IMR-90 (cell line): ENCODE data around the gene TUBB4A.

Experiments used
- CHD1 ChIP-seq: IDR thresholded peaks from 2 replicates; pipeline ENCODE4 v1.6.1; 2012; ENCODE audit warnings: low read depth, low read length, improper control_type of control experiment
- MAFK ChIP-seq: IDR thresholded peaks from 2 replicates; pipeline ENCODE4 v1.6.1; 2012; ENCODE audit warnings: low read depth, low read length, improper control_type of control experiment
- MAZ ChIP-seq: IDR thresholded peaks from 2 replicates; pipeline ENCODE4 v1.6.1; 2012; ENCODE audit warnings: low read depth, mild to moderate bottlenecking, low read length, improper control_type of control experiment, moderate library complexity, borderline replicate concordance
- MXI1 ChIP-seq: IDR thresholded peaks from 2 replicates; pipeline ENCODE4 v1.6.1; 2012; ENCODE audit warnings: low read depth, mild to moderate bottlenecking, low read length, moderate library complexity, borderline replicate concordance
- POLR2A ChIP-seq: IDR thresholded peaks from 2 replicates; pipeline ENCODE4 v1.6.1; 2012; ENCODE audit warnings: mild to moderate bottlenecking, low read depth, low read length
- RAD21 ChIP-seq: IDR thresholded peaks from 2 replicates; pipeline ENCODE4 v1.6.1; 2012; ENCODE audit warnings: low read length, improper control_type of control experiment
- RCOR1 ChIP-seq: IDR thresholded peaks from 2 replicates; pipeline ENCODE4 v1.6.1; 2012; ENCODE audit warnings: mild to moderate bottlenecking, low read length, improper control_type of control experiment; ENCODE audit not compliant: insufficient replicate concordance
- RFX5 ChIP-seq: IDR thresholded peaks from 2 replicates; pipeline ENCODE4 v1.8.0; 2012; ENCODE audit warnings: low read depth, mild to moderate bottlenecking, low read length, moderate library complexity
- TF ChIP-seq, protein P1 (sequence below): conservative IDR thresholded peaks from 2 replicates; pipeline ENCODE4 v1.5.1; 2012; ENCODE audit warnings: mild to moderate bottlenecking, low read depth, low read length, improper control_type of control experiment

DNA sequence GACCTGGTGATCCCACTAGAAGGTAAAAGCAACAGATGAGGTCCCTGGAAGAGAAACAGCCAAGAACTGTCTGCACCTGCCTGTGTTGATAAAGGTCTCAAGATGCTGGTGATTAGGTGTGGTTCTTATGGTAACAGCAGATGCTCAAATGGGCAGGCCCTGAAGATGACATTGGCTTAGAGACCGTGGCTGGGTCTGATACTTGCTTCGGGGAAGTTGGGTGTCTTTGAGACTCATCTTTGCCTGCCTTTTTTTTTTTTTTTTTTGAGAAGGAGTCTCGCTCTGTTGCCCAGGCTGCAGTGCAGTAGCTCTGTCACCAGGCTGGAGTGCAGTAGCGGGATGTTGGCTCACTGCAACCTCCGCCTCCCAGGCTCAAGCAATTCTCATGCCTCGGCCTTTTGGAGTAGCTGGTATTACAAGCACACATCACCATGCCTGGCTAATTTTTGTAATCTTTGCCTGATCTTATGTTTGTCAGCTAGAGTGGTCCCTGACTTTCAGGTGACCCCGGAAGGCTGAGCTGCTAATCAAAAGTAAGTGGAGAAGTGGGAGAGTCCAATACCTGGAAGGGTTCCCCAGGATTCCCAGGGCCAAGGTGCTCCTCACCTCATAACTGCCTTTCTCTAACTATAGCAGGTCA lies 50.4 kb downstream of the TUBB4A start:
- TF ChIP-seq MAZ (no peak), RCOR1 (no peak), POLR2A (no peak), CHD1 (no peak), RAD21 (no peak), RFX5 (no peak), MXI1 (no peak), MAFK (no peak)
- TF ChIP-seq, protein P1, sequence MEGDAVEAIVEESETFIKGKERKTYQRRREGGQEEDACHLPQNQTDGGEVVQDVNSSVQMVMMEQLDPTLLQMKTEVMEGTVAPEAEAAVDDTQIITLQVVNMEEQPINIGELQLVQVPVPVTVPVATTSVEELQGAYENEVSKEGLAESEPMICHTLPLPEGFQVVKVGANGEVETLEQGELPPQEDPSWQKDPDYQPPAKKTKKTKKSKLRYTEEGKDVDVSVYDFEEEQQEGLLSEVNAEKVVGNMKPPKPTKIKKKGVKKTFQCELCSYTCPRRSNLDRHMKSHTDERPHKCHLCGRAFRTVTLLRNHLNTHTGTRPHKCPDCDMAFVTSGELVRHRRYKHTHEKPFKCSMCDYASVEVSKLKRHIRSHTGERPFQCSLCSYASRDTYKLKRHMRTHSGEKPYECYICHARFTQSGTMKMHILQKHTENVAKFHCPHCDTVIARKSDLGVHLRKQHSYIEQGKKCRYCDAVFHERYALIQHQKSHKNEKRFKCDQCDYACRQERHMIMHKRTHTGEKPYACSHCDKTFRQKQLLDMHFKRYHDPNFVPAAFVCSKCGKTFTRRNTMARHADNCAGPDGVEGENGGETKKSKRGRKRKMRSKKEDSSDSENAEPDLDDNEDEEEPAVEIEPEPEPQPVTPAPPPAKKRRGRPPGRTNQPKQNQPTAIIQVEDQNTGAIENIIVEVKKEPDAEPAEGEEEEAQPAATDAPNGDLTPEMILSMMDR: no peak
